GM10266 (cell line): Measurements from ENCODE around the gene AVL9.
"Not testable (repeated sequence)": the region's sequence is repeated elsewhere in the genome, so short reads cannot be mapped to it uniquely, and the experiment has no call there.

Experiments
- DNase-seq: peaks from one replicate; pipeline ENCODE4 v3.0.0; 2012; ENCODE audit errors: extremely low spot score
- TF ChIP-seq, protein P1 (sequence below): IDR thresholded peaks from 2 replicates; pipeline ENCODE4 v1.5.1; 2012; ENCODE audit warnings: mild to moderate bottlenecking, low read depth; ENCODE audit not compliant: control insufficient read depth, insufficient read depth; ENCODE audit errors: missing control alignments

AVL9 gene

DNA sequence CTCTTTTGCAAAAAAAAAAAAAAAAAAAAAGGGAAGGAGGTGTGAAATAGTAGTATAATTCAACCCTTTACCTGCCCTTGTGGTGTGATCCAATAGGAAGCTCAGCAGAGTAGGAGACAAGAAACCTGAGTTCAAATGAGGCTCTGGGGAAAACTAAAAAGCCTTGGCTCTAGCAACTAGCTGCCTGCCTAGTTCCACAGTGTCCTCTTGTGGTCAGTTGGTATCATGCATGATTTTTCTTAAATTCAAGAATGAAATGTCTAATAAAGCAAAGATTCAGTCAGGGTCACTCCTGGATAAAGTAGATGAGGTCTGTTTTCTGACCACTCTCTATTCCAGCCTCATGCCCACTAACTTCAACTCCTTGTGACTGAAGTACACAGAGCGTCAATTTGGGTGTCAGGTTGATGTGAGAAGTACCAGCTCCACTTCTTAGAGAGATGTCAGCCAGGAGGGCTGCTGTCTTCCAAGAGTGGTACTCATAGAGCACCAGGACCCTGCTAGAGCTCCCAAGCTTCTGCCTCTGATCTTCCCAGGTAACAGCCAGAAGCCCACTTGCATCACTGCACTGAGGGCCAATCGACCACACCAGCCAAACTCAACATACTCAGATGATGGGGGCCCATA is 15.6 kb upstream of the AVL9 start:
- peak; percentile 46 for DNase-seq
- TF ChIP-seq, protein P1, sequence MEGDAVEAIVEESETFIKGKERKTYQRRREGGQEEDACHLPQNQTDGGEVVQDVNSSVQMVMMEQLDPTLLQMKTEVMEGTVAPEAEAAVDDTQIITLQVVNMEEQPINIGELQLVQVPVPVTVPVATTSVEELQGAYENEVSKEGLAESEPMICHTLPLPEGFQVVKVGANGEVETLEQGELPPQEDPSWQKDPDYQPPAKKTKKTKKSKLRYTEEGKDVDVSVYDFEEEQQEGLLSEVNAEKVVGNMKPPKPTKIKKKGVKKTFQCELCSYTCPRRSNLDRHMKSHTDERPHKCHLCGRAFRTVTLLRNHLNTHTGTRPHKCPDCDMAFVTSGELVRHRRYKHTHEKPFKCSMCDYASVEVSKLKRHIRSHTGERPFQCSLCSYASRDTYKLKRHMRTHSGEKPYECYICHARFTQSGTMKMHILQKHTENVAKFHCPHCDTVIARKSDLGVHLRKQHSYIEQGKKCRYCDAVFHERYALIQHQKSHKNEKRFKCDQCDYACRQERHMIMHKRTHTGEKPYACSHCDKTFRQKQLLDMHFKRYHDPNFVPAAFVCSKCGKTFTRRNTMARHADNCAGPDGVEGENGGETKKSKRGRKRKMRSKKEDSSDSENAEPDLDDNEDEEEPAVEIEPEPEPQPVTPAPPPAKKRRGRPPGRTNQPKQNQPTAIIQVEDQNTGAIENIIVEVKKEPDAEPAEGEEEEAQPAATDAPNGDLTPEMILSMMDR, result peak; percentile 66

DNA sequence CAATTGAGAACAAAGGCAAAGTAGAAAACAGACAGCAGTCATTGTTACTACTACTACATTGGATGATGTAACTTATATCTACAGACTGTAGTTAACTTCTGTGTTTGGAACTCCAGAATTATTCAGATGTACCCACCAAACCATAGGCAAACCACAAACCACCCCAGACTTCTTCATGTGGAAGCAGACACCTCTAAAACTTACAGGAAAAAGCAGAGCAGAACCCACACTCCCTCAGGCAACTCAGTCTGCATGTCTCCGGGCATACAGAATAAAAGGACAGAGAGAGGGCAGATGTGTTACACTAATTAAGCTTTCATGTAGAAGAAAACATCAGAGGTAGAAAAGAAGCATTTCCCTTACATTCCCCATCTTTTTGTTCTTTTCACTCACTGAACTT is 14.1 kb upstream of the AVL9 start:
- DNase-seq, result no peak
- TF ChIP-seq, protein P1, result no peak

DNA sequence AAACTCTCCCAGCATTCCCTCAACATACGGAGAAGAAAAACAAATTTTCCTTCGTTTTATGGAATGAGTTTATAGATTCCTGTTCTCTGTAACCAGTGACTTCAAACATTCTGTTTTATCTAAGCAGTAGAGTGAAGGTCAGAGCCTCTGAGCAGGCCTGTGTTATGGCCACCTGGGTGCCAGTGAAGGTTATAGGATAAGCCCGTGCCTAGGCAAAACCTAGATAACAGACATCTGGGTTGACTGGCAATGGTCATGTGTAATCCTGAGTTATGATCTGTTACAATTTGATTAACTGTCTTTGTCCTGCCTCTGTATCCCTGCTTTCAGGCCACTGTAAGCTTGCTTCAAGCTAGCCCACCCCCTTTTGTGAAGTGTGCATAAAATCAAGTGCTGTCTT is 13.4 kb upstream of the AVL9 start:
- no peak for DNase-seq
- TF ChIP-seq, protein P1, result no peak

DNA sequence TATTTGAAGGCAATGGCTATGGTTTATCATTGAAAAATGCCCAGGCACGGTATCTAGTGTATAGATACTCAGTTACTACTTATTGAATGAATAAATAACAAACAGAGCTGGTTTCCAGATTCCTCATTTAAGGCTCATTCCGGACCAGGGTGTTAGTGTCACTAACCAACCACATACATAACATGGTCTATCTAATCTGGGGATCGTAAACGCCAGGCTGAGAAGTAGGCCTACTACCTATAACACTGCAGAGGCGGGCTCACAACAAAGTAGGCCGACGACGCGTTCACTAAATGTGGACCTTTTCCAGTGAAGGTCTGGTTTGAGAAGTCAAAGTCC is 5.5 kb upstream of the AVL9 start:
- DNase-seq, result no peak

DNA sequence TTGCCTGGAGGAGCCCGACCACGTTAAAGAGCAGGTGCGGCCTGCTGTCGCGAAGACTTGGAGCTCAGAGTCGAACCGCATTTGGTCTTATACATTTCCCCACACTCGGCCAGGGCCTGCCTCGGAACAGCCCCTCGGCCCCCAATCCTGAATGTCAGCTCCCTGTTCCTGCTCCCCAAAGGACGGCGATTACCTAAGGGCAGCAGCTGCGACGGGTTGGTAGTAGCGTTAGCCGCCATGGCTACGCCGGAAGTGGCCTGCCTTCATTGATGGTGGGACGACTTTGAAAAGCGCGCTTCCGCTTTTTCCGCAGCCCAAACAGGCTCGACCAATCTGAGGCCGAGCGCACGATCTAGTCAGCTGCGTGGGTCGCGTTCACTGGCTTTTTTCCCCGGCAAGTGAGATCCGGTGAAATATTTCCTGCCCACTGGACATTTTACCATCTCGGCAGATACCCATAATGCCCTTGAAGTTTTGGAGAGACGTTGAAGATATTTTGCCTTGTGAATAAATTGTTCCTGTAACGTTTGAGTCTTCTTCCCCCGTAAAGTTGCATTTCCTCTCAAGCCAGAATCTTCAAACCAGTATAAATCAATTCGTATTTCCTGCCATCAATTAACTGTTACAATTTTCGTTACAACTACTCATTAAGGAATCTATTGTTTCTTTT is 5.0 kb upstream of the AVL9 start, which contains the start of gene LSM5:
Gene LSM5, minus strand, starts transcription at position 254 of the 670 bp plus-strand sequence. Its CDS starts 15 bp downstream, at position 239.
- TF ChIP-seq, protein P1, result no peak
- peak; percentile 78 for DNase-seq

More for the DNA sequence above, 5.5 kb upstream of the AVL9 start:
- TF ChIP-seq, protein P1, result no peak

DNA sequence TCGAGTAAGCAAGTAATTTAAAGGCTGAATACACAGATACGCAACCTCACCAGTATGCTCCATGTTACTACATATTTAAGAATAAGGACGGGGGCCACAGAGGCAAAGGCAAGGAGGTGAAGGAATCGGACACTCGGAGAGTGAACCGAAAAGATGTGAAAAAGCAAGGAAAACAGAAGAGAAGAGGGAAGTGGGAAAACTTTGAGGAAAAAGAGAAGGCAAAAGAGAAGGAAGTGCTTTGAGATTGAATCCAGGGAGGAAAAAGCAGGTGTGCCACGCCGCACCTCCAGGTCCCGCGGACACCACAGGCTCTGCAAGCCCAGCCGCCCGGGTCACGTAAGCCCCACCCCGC is 367 bp upstream of the AVL9 start:
- no peak for DNase-seq
- TF ChIP-seq, protein P1, result no peak

DNA sequence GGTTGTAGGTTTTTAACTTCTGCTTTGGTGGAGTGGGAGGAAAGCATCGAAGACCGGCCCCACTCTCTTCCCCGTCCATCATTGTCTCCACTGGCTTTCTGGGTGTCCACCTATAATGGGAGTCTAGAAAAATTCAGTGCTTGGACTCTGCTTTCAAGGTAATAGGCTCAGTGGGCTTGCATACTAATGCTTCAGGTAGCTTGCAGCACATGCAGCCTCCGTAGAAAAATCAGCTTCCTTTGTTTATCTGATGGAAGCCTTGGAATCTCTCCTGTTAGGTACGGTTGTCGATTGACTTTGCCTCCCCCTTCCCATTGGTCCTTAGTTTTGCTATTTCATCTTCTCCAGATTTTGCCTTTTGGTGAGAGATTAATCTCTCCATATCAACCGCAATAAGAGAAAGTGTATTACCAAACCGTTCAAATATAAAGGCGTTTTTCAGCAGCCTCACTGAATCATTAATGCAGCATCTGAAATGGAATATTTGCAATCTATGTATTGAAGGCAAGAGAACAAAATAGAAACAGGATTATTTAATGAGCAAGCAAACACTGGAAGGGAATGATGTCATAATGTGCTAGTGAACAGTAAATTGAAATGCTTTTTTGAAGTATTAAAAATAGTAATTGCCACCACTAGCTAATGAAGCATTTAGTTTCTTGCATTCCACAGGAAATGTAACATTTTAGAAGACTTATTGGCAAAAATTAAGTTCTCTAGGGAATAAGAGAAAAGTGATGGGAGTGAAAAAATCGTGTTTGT is 944 bp downstream of the AVL9 start:
- no peak for DNase-seq
- TF ChIP-seq, protein P1, result no peak

DNA sequence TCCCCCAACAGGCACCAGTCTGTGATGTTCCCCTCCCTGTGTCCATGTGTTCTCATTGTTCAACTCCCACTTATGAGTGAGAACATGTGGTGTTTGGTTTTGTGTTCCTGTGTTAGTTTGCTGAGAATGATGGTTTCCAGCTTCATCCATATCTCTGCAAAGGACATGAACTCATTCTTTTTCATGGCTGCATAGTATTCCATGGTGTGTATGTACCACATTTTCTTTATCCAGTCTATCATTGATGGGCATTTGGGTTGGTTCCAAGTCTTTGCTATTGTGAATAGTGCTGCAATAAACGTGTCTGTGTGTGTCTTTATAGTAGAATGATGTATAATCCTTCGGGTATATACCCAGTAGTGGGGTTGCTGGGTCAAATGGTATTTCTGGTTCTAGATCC is 4.5 kb downstream of the AVL9 start:
- DNase-seq, result not testable (repeated sequence)

DNA sequence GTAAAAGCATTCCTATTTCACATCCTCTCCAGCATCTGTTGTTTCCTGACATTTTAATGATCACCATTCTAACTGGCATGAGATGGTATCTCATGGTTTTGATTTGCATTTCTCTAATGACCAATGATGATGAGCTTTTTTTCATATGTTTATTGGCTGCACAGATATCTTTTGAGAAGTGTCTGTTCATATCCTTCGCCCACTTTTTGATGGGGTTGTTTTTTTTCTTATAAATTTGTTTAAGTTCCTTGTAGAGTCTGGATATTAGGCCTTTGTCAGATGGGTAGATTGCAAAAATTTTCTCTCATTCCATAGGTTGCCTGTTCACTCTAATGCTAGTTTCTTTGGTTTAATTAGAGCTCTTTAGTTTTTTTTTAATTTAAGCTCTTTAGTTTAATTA is 4.9 kb downstream of the AVL9 start:
- DNase-seq, result not testable (repeated sequence)
